ENCODE measurements around the gene XRCC5. TPM values are rescaled to one million over a fixed set of nuclear protein-coding genes. Genes with fewer than 3 reads are reported as not detected.

XRCC5 gene
- total and polyA plus RNA-seq, 10 of the 15 experiments (the other 5 are each of a cell fraction or from before 2014, with no cell fraction given): 259 to 815 (median 530) TPM

- TF ChIP-seq, protein P1, sequence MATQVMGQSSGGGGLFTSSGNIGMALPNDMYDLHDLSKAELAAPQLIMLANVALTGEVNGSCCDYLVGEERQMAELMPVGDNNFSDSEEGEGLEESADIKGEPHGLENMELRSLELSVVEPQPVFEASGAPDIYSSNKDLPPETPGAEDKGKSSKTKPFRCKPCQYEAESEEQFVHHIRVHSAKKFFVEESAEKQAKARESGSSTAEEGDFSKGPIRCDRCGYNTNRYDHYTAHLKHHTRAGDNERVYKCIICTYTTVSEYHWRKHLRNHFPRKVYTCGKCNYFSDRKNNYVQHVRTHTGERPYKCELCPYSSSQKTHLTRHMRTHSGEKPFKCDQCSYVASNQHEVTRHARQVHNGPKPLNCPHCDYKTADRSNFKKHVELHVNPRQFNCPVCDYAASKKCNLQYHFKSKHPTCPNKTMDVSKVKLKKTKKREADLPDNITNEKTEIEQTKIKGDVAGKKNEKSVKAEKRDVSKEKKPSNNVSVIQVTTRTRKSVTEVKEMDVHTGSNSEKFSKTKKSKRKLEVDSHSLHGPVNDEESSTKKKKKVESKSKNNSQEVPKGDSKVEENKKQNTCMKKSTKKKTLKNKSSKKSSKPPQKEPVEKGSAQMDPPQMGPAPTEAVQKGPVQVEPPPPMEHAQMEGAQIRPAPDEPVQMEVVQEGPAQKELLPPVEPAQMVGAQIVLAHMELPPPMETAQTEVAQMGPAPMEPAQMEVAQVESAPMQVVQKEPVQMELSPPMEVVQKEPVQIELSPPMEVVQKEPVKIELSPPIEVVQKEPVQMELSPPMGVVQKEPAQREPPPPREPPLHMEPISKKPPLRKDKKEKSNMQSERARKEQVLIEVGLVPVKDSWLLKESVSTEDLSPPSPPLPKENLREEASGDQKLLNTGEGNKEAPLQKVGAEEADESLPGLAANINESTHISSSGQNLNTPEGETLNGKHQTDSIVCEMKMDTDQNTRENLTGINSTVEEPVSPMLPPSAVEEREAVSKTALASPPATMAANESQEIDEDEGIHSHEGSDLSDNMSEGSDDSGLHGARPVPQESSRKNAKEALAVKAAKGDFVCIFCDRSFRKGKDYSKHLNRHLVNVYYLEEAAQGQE (IDR thresholded peaks at IDR 0.05; ENCODE audit: low read depth, low read length): no peak
- TF ChIP-seq PML (IDR thresholded peaks at IDR 0.05; ENCODE audit: low read length): peak; percentile 18; the same call in 1 of the 2 replicates
- TF ChIP-seq IRF4 (IDR thresholded peaks at IDR 0.05; ENCODE audit: low read depth, low read length): peak; percentile 90
- TF ChIP-seq MAX (IDR thresholded peaks at IDR 0.05; ENCODE audit: low read depth, low read length): no peak
- peak in 1 of 2 experiments; percentile 96; a peak in 2 of 4 replicates for TF ChIP-seq SRF (IDR thresholded peaks at IDR 0.05; ENCODE audit: low read depth in 2 of 2, low read length in 2 of 2)
- TF ChIP-seq HCFC1 (IDR thresholded peaks at IDR 0.05; ENCODE audit: low read length): no peak
- TF ChIP-seq RAD51 (IDR thresholded peaks at IDR 0.05): peak; percentile 54; the same call in 1 of the 2 replicates
- TF ChIP-seq NFYB (IDR thresholded peaks at IDR 0.05; ENCODE audit: insufficient read depth, low read depth, low read length): 0 out of 2 replicates have a peak, but pooled peaks have one; percentile 31
- TF ChIP-seq HDAC6 (IDR thresholded peaks at IDR 0.05; ENCODE audit: unreplicated experiment): no peak
- TF ChIP-seq CREM (IDR thresholded peaks at IDR 0.05; ENCODE audit: low read depth): peak; percentile 73; the same call in 1 of the 2 replicates
- TF ChIP-seq, protein P2, sequence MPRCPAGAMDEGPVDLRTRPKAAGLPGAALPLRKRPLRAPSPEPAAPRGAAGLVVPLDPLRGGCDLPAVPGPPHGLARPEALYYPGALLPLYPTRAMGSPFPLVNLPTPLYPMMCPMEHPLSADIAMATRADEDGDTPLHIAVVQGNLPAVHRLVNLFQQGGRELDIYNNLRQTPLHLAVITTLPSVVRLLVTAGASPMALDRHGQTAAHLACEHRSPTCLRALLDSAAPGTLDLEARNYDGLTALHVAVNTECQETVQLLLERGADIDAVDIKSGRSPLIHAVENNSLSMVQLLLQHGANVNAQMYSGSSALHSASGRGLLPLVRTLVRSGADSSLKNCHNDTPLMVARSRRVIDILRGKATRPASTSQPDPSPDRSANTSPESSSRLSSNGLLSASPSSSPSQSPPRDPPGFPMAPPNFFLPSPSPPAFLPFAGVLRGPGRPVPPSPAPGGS (IDR thresholded peaks at IDR 0.05; ENCODE audit: borderline replicate concordance, insufficient read depth, low read depth, low read length, poor library complexity, severe bottlenecking): no peak
- TF ChIP-seq HDAC2 (IDR thresholded peaks at IDR 0.05): no peak
- TF ChIP-seq PKNOX1 (IDR thresholded peaks at IDR 0.05): no peak
- TF ChIP-seq DPF2 (IDR thresholded peaks at IDR 0.05): 0 out of 2 replicates have a peak, but pooled peaks have one; percentile 13
- TF ChIP-seq, protein P3, sequence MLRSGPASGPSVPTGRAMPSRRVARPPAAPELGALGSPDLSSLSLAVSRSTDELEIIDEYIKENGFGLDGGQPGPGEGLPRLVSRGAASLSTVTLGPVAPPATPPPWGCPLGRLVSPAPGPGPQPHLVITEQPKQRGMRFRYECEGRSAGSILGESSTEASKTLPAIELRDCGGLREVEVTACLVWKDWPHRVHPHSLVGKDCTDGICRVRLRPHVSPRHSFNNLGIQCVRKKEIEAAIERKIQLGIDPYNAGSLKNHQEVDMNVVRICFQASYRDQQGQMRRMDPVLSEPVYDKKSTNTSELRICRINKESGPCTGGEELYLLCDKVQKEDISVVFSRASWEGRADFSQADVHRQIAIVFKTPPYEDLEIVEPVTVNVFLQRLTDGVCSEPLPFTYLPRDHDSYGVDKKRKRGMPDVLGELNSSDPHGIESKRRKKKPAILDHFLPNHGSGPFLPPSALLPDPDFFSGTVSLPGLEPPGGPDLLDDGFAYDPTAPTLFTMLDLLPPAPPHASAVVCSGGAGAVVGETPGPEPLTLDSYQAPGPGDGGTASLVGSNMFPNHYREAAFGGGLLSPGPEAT (IDR thresholded peaks at IDR 0.05; ENCODE audit: low read depth): peak; percentile 51; the same call in 1 of the 2 replicates
- TF ChIP-seq NFYA (IDR thresholded peaks at IDR 0.05; ENCODE audit: borderline replicate concordance, low read depth, low read length): no peak
- TF ChIP-seq TAF1 (IDR thresholded peaks at IDR 0.05; ENCODE audit: borderline replicate concordance, low read depth, low read length): 0 out of 2 replicates have a peak, but pooled peaks have one; percentile 19
- TF ChIP-seq POLR2AphosphoS2 (IDR thresholded peaks at IDR 0.05; ENCODE audit: low read depth, low read length): no peak
- TF ChIP-seq PBX3 (IDR thresholded peaks at IDR 0.05; ENCODE audit: insufficient replicate concordance, low read depth, low read length): no peak
- TF ChIP-seq ZNF622 (IDR thresholded peaks at IDR 0.05): no peak
Observed at GRCh38 chr2:216142540-216142939, 33.4 kb downstream of the XRCC5 start (continued).

Measured in GM12878 (cell line).